NT2/D1 (cell line): ENCODE results near the gene CPEB3.

Experiments used
- SUZ12 ChIP-seq: IDR thresholded peaks from 2 replicates; pipeline ENCODE4 v1.6.1; 2011; ENCODE audit not compliant: insufficient read length, insufficient read depth; ENCODE audit errors: extremely low read depth
- YY1 ChIP-seq: IDR thresholded peaks from 2 replicates; pipeline ENCODE4 v1.6.1; 2011; ENCODE audit not compliant: insufficient read length, insufficient read depth
- ZNF274 ChIP-seq: IDR thresholded peaks from 2 replicates; pipeline ENCODE4 v1.6.1; 2011; ENCODE audit warnings: mild to moderate bottlenecking, low read depth, low read length

- TF ChIP-seq ZNF274 (no peak), YY1 (no peak), SUZ12 (no peak)
Measured at GRCh38 chr10:92291616-92291865, 663 bp upstream of the CPEB3 start.
